Uterus (tissue), 4 donors: Measurements from ENCODE around the gene RBM24. TPM values are rescaled to one million over a fixed set of nuclear protein-coding genes. Genes with fewer than 3 reads are reported as not detected.

Source experiments
- DNase-seq, 2 donors: peaks; one replicate each; pipeline ENCODE4 v3.0.0-alpha.2; 2019 to 2020
- H3K27ac ChIP-seq, 2 donors: fragments of 200-600 bp; sonication (generic); 1 replicate in 1 of 2; 2 replicates in 1 of 2; pipeline ENCODE4 v1.5.1; 2016 to 2018
- H3K27me3 ChIP-seq, 2 donors: fragments of 200-600 bp; sonication (generic); one replicate each; pipeline ENCODE4 v1.5.1; 2018 to 2019; ENCODE audit warnings: control low read depth in 1 of 2
- H3K36me3 ChIP-seq, 2 donors: fragments of 200-600 bp; sonication (generic); one replicate each; pipeline ENCODE4 v1.5.1; 2019; ENCODE audit warnings: control low read depth in 1 of 2
- H3K4me1 ChIP-seq, 2 donors: fragments of 200-600 bp; sonication (generic); one replicate each; pipeline ENCODE4 v1.5.1; 2018 to 2019; ENCODE audit warnings: control low read depth in 1 of 2
- H3K4me3 ChIP-seq, 2 donors: fragments of 200-600 bp; sonication (generic); 1 replicate in 1 of 2; 2 replicates in 1 of 2; pipeline ENCODE4 v1.5.1; 2018 to 2019; ENCODE audit warnings: mild to moderate bottlenecking in 1 of 2
- H3K9me3 ChIP-seq, 2 donors: fragments of 200-600 bp; sonication (generic); one replicate each; pipeline ENCODE4 v1.5.1; 2019; ENCODE audit warnings: control low read depth in 1 of 2
- POLR2A ChIP-seq, 2 donors: fragments of 450-650 bp; IDR thresholded peaks; one replicate each; pipeline ENCODE4 v1.6.1; 2016; ENCODE audit warnings: antibody characterized with exemption in 2 of 2, mild to moderate bottlenecking in 1 of 2, moderate library complexity in 1 of 2
- intact Hi-C: fragments of 100-400 bp; cut with DNase I; formaldehyde crosslinking; loops from one replicate; pipeline ENCODE4 v1.15.1; 2023; ENCODE audit warnings: low total_unique reads
- total RNA-seq, 4 donors: library from RNA; depleted of rRNA in 3 of 4; stranded (reverse); fragments of >200 nt in 3 of 4; gene quantifications; one replicate each; pipeline versions ENCODE4 v1.1.0 to v1.2.4, GENCODE V29; 2014 to 2023
- TF ChIP-seq, protein P1 (sequence below), 4 experiments: fragments of 200-600 bp in 2 of 4; fragments of 450-650 bp in 2 of 4; sonication (generic) in 2 of 4; IDR thresholded peaks; one replicate each; pipeline ENCODE4 v1.5.1; 2016 to 2019; ENCODE audit warnings: antibody characterized with exemption in 4 of 4, mild to moderate bottlenecking in 2 of 4, moderate library complexity in 1 of 4
- donor health status: DM: yes; HTN: yes; CAD: no.

The RBM24 gene
- 10 to 100 TPM in 3 of 4 donors, 1 to 10 TPM in 1; 2.0 to 69.4 (median 27.0) TPM for total RNA-seq

DNA sequence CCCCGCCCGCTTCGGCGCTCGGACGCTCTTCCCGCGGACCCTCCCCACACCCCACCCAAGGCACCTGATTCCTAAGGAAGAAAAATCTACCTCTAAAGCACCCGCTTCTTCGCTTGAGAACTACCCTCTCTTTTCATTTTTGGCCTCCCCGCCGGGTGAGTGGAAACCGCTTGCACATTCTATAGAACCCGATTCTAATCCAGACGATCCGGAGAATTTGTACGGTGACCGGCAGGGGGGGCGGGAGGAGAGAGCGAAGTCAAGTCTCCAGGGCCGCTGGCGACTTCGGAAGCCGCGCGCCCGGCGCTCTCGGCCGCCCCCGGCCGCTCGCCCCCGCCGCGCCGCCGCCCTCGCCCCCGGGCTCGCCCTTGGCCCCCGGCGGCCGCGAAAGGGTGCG, at the start of gene RBM24:
RBM24 (plus strand) TSS at position 262 of the 397 bp plus-strand sequence. CDS start 221 bp downstream, outside the sequence.
- H3K4me1 ChIP-seq, result no peaks in the 10 kb centered on the region
- no peaks in the 10 kb centered on the region for H3K27me3 ChIP-seq
- H3K27ac ChIP-seq, result peak within 1 kb of the TSS; percentile 86 to 92
- no peak for TF ChIP-seq POLR2A (IDR thresholded peaks at IDR 0.05)
- TF ChIP-seq, protein P1, sequence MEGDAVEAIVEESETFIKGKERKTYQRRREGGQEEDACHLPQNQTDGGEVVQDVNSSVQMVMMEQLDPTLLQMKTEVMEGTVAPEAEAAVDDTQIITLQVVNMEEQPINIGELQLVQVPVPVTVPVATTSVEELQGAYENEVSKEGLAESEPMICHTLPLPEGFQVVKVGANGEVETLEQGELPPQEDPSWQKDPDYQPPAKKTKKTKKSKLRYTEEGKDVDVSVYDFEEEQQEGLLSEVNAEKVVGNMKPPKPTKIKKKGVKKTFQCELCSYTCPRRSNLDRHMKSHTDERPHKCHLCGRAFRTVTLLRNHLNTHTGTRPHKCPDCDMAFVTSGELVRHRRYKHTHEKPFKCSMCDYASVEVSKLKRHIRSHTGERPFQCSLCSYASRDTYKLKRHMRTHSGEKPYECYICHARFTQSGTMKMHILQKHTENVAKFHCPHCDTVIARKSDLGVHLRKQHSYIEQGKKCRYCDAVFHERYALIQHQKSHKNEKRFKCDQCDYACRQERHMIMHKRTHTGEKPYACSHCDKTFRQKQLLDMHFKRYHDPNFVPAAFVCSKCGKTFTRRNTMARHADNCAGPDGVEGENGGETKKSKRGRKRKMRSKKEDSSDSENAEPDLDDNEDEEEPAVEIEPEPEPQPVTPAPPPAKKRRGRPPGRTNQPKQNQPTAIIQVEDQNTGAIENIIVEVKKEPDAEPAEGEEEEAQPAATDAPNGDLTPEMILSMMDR (IDR thresholded peaks at IDR 0.05), result peak; percentile 19 to 42 (median 32)
- intact Hi-C loops, result no loop called here
- H3K36me3 ChIP-seq, result no peaks in the 10 kb centered on the region
- H3K9me3 ChIP-seq, result no peaks in the 10 kb centered on the region
- DNase-seq, result peak; percentile 70 to 79
- H3K4me3 ChIP-seq, result peak within 1 kb of the TSS; percentile 71 to 81

GRCh38 chr6:17233531-17233930, 47.6 kb upstream of the RBM24 start:
- DNase-seq, result no peak
- no peaks in the 10 kb centered on the region for H3K36me3 ChIP-seq
- H3K9me3 ChIP-seq, result no peaks in the 10 kb centered on the region
- no peaks in the 10 kb centered on the region for H3K4me1 ChIP-seq
- no peak overlapping the region for H3K4me3 ChIP-seq
- TF ChIP-seq, protein P1 (IDR thresholded peaks at IDR 0.05), result no peak
- no peak for TF ChIP-seq POLR2A (IDR thresholded peaks at IDR 0.05)
- intact Hi-C loops, result no loop called here
- H3K27ac ChIP-seq, result no peak overlapping the region
- H3K27me3 ChIP-seq, result no peaks in the 10 kb centered on the region

DNA sequence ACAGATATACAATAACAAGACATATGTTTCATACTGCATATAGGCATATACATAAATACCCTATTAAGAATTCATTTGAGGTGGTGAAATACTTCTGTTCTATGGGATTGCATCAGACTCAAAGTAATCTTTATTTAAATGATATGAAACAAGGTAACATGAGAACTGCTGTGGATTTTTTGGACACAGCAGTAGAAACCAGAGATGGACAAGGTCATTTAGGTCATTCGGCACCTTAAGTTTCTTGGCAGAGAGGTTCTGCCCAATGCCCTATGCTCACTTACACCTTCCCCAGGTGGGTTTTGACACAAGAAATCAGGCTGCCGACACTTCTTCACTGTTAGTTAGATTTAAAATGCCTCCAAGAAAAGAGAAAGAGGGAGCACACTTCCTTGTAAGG, 43.9 kb upstream of the RBM24 start:
- TF ChIP-seq, protein P1 (IDR thresholded peaks at IDR 0.05), result no peak
- TF ChIP-seq POLR2A (IDR thresholded peaks at IDR 0.05), result no peak
- Histone ChIP-seq H3K27me3 (no peaks in the 10 kb centered on the region), H3K36me3 (no peaks in the 10 kb centered on the region), H3K4me1 (no peaks in the 10 kb centered on the region), H3K27ac (no peak overlapping the region), H3K4me3 (no peak overlapping the region), H3K9me3 (no peaks in the 10 kb centered on the region)
- intact Hi-C loops, result no loop called here
- DNase-seq, result no peak

DNA sequence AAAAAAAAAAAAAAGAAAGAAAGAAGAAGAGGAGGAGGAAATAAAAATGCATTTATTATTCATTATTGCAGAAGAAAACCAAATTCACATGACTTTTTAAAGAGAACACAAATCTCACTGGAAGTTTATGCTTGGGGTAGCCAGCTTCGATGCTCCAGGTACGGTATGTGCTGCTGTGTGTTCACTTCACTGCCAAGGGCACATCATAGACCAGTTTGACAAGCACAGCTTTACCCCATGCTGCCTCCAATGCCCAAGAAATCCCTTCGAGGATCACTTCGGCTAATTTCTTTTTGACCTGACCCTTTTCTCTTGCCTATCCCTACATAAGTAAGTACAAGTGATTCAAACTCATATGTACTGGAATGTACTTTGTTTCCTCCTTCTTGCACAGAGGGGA, 41.9 kb upstream of the RBM24 start:
- H3K27me3 ChIP-seq, result no peaks in the 10 kb centered on the region
- H3K4me3 ChIP-seq, result no peak overlapping the region
- no peaks in the 10 kb centered on the region for H3K9me3 ChIP-seq
- DNase-seq, result no peak
- no peak overlapping the region for H3K27ac ChIP-seq
- no peak for TF ChIP-seq POLR2A (IDR thresholded peaks at IDR 0.05)
- TF ChIP-seq, protein P1 (IDR thresholded peaks at IDR 0.05), result no peak
- intact Hi-C loops, result no loop called here
- H3K36me3 ChIP-seq, result no peaks in the 10 kb centered on the region
- H3K4me1 ChIP-seq, result no peaks in the 10 kb centered on the region

GRCh38 chr6:17240803-17241500, 40.2 kb upstream of the RBM24 start:
- Histone ChIP-seq H3K27me3 (no peaks in the 10 kb centered on the region), H3K27ac (no peak overlapping the region), H3K36me3 (no peaks in the 10 kb centered on the region), H3K4me1 (no peaks in the 10 kb centered on the region), H3K9me3 (no peaks in the 10 kb centered on the region), H3K4me3 (no peak overlapping the region)
- intact Hi-C loops, result no loop called here
- DNase-seq, result no peak
- TF ChIP-seq, protein P1 (IDR thresholded peaks at IDR 0.05), result no peak
- no peak for TF ChIP-seq POLR2A (IDR thresholded peaks at IDR 0.05)
